HG02588 (cell line): Measurements from ENCODE around the gene HABP2.

Experiments used
- ATAC-seq: cut with Tn5 transposase; IDR thresholded peaks from one replicate; pipeline ENCODE4 v1.9.1; 2021; ENCODE audit warnings: mild to moderate bottlenecking, moderate library complexity; ENCODE audit not compliant: unreplicated experiment

HABP2 gene

DNA sequence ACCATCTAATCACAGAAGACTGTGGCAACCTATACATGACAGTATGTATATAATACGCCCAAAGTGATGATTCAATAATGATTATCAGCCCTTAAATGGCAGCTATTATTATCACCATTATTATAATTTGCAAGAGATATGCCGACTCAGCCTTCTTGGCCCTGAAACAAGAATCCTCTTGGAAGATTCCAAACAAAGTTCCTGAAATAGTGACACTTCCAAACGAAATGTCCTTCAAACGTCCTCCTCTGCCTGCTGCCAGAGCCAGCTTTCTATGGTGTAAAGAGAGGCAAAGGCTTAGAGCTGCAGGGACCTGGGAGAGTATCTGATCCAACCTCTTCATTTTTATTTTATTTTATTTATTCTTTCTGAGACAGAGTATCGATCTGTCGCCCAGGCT, 75.0 kb downstream of the HABP2 start:
- no peak for ATAC-seq

DNA sequence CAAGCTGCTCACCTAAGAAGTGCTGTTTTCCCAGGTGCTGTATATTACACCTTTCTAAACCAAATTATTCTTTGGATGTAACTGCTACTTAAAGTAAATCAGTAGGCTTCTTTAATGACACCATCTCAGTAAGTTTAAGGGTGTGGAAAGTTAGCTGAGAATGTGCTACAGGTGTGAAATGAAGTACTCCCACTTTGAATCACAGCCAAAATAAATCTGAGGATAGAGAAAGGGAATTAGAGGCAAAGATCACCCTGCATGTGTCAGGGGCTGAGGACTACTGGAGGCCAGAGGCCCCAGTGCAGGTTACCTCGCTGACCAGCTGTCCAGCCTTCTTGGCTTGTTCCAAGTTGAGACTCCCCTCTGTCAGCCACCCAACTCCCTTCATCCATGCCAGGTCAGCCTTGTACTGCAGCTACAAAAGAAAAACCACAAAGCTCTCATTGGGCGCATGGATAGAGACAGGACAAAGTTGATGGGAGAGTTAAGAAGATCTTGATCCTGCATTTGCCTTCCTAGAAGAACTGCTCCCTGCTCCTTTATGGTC, 75.8 kb downstream of the HABP2 start:
- no peak for ATAC-seq

GRCh38 chr10:113630929-113631533, 78.2 kb downstream of the HABP2 start:
- ATAC-seq = no peak

GRCh38 chr10:113631684-113632367, 79.0 kb downstream of the HABP2 start:
- no peak for ATAC-seq
